ENCODE measurements around the gene TULP4. TPM values are rescaled to one million over a fixed set of nuclear protein-coding genes. Genes with fewer than 3 reads are reported as not detected.

TULP4 gene
- total RNA-seq, 2 donors from 2014 or later, result 140 to 199 TPM

- no peaks in the 10 kb centered on the region for H3K9me3 ChIP-seq
- H3K36me3 ChIP-seq, result no peaks in the 10 kb centered on the region
- TF ChIP-seq, protein P1, sequence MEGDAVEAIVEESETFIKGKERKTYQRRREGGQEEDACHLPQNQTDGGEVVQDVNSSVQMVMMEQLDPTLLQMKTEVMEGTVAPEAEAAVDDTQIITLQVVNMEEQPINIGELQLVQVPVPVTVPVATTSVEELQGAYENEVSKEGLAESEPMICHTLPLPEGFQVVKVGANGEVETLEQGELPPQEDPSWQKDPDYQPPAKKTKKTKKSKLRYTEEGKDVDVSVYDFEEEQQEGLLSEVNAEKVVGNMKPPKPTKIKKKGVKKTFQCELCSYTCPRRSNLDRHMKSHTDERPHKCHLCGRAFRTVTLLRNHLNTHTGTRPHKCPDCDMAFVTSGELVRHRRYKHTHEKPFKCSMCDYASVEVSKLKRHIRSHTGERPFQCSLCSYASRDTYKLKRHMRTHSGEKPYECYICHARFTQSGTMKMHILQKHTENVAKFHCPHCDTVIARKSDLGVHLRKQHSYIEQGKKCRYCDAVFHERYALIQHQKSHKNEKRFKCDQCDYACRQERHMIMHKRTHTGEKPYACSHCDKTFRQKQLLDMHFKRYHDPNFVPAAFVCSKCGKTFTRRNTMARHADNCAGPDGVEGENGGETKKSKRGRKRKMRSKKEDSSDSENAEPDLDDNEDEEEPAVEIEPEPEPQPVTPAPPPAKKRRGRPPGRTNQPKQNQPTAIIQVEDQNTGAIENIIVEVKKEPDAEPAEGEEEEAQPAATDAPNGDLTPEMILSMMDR (IDR thresholded peaks at IDR 0.05), result no peak
- no peak overlapping the region for H3K4me3 ChIP-seq
- peak overlapping the region; percentile 17 to 22 for H3K27ac ChIP-seq
- peaks cover 0 to 7% of the 10 kb centered on the region in 2 donors for H3K4me1 ChIP-seq
- no peaks in the 10 kb centered on the region for H3K27me3 ChIP-seq
- DNase-seq (ENCODE audit: low spot score), result peak; percentile 61
These were observed 129.5 kb downstream of the TULP4 start for GRCh38 chr6:158441716-158442215.

DNA sequence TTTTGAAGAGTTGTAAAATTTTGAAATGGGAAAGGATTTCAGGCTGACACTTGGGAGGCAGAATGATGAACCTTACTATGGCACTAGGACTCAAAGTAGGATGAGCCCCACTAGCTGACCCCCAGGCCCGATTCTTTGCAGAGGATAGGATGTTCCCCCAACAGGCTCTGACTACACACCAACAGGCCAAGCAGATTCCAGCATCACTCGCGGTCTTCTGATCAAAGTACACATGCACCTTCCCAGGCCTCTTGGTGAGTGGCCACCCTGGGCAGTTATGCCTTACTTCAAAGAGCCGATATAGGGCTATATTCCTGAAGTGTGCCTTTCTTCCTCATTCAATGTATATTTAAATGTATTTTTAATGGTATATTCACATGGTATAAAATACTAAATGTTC lies 130.0 kb downstream of the TULP4 start:
- Histone ChIP-seq H3K4me3 (no peak overlapping the region), H3K27me3 (no peaks in the 10 kb centered on the region), H3K27ac (peak overlapping the region; percentile 17 to 22), H3K36me3 (no peaks in the 10 kb centered on the region), H3K4me1 (peaks cover 0 to 7% of the 10 kb centered on the region in 2 donors), H3K9me3 (no peaks in the 10 kb centered on the region)
- TF ChIP-seq, protein P1 (IDR thresholded peaks at IDR 0.05), result no peak
- no peak for DNase-seq (ENCODE audit: low spot score)

DNA sequence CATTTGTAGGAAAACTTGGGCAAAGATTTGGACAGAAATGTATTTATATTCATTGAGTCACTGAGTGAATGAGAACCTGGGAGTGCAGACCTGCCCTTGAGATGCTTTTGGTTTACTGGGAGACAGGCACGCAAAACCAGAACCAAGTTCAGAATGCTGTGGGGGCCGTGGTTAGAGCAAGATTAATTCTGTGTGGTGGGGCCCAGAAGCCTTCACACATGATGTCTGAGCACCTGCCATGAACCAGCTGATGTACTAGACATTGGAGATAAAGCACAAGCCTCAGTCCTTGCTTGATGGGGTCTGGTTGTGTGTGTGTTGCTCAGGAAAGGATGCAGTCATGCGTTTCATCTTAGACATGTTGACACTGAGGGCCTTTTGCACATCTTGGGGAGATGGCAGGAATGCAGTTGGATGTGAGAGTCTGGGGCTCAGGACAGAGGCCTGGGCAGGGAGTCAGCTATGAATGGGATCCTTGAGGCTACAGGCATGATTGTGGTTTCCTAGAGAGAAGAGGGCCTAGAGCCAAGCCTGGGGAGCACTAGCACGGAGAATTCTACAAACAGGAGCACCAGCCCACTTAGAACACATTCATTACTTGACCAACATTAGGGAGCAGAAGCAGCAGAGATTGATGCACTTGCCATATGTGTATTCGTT lies 133.3 kb downstream of the TULP4 start:
- Histone ChIP-seq H3K9me3 (no peaks in the 10 kb centered on the region), H3K27ac (no peak overlapping the region), H3K4me1 (peaks cover 0 to 7% of the 10 kb centered on the region in 2 donors), H3K4me3 (no peak overlapping the region), H3K27me3 (no peaks in the 10 kb centered on the region), H3K36me3 (no peaks in the 10 kb centered on the region)
- TF ChIP-seq, protein P1 (IDR thresholded peaks at IDR 0.05), result no peak
- DNase-seq (ENCODE audit: low spot score), result no peak

DNA sequence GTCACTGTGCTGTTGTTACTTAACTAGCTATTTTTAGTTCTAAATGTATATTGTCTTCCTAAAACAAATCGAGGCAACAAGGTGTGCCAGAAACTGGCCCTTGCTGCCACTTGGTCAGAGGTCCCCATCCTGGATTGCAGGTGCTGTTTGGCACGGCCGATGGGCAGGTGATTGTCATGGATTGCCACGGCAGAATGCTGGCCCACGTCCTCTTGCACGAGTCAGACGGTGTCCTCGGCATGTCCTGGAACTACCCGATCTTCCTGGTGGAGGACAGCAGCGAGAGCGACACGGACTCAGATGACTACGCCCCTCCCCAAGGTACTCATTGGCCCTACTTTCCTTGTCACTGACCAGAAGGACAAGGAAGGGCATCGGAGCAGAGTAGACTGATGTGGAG lies 136.6 kb downstream of the TULP4 start:
- Histone ChIP-seq H3K27me3 (no peaks in the 10 kb centered on the region), H3K4me3 (no peak overlapping the region), H3K4me1 (no peaks in the 10 kb centered on the region), H3K9me3 (no peaks in the 10 kb centered on the region), H3K36me3 (peaks cover 13% of the 10 kb centered on the region), H3K27ac (no peak overlapping the region)
- TF ChIP-seq, protein P1 (IDR thresholded peaks at IDR 0.05), result no peak
- no peak for DNase-seq (ENCODE audit: low spot score)

DNA sequence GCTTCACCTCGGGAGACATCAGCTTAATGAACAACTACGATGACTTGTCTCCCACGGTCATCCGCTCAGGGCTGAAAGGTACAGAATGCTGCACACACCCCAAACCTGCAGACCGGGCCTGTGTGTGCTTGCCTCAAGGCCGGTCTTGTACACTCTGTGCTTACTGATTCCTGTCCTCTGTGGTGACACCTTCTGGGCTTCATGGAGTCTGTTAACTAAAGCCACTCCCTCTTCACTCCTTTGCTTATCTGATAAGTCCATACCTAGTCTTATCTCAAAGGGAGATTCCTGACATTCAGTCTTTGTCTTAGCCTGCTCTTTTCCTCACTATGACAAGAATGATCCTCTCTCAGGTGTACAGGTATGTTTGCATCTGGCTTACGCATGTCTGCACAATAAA lies 139.9 kb downstream of the TULP4 start:
- Histone ChIP-seq H3K27me3 (no peaks in the 10 kb centered on the region), H3K36me3 (peaks cover 13% of the 10 kb centered on the region), H3K4me1 (no peaks in the 10 kb centered on the region), H3K9me3 (no peaks in the 10 kb centered on the region), H3K27ac (no peak overlapping the region), H3K4me3 (no peak overlapping the region)
- TF ChIP-seq, protein P1 (IDR thresholded peaks at IDR 0.05), result no peak
- DNase-seq (ENCODE audit: low spot score), result no peak

GRCh38 chr6:158457131-158457530 lies 144.9 kb downstream of the TULP4 start:
- H3K27me3 ChIP-seq, result no peaks in the 10 kb centered on the region
- no peaks in the 10 kb centered on the region for H3K4me1 ChIP-seq
- H3K27ac ChIP-seq, result no peak overlapping the region
- TF ChIP-seq, protein P1 (IDR thresholded peaks at IDR 0.05), result no peak
- DNase-seq (ENCODE audit: low spot score), result no peak
- no peak overlapping the region for H3K4me3 ChIP-seq
- peaks cover 9% of the 10 kb centered on the region for H3K36me3 ChIP-seq
- no peaks in the 10 kb centered on the region for H3K9me3 ChIP-seq

Measured in right atrium auricular region (tissue), 2 donors.